Islet of Langerhans (tissue), 1 donor: ENCODE measurements around the gene DLGAP3.
"Not testable (repeated sequence)": the region's sequence is repeated elsewhere in the genome, so short reads cannot be mapped to it uniquely, and the experiment has no call there.

ENCODE experiments used
- FAIRE-seq: peaks from one replicate; lab custom pipeline; 2011; peaks lifted over from hg19 to GRCh38; lab: Jason Lieb, UNC

DLGAP3 gene

DNA sequence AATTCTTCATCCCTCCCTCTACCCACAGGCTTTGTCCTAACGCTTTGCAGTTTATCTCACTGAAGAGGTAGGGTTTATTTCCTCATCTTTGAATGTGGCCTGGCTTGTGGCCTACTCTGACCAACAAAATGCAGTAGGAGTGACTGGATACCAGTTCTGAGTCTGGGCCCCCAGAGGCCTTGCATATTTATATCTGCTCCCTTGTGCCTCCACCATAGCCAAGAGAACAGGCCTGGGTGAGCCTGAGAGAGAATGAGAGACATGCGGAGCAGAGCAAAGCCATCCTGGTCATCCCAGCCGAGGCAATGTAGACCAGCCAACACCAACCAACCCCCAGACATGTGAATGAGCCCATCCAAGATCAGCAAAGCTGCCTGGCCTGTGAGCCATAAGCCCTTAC is 100.2 kb downstream of the DLGAP3 start:
- no peak for FAIRE-seq

DNA sequence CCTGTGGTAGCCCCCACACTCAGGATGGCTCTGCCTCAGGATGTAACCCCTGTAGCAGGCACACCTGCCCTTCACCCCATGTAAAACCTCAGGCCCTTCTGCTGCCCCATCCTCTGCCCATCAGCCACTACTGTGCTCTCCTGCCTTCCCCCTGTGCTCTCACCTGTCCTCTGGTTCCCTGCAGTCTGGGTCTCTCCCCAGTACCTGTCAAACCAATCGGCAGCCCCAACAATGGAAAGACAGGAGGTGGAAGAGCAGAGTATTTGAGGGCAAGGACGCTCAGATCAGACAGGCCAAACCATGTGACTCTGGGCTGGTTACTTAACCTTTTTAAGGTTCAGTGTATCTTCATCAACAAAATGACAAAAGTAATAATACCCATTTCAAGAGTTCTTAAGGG is 100.8 kb downstream of the DLGAP3 start:
- no peak for FAIRE-seq

DNA sequence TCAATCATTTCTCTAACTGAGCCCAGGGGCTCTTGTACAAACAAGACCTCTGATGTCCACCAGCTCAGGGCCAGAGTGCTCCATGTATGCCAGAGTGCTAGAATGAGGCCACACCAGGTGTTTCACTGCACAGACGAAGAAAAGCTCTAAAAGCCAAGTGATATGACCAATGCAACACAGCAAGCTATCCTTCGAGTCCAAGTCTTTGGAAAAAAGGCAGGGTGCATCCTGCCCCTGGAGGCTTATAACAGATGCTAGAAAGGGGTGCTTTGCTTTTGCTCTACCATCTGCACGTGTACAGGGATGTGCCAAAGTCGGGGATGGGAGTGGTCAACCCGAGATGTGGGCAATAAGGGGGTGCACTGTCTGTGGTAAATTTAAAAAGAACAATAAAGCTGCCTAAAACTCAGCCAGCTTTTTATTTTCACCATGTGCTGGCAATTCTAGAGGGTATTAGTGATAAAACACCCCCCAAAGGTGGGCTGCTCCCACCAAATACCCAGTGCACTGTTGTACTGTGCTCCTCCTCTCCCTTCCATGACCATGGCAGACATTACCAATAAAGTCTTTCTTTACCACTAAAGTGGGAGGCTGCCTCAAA is 102.0 kb downstream of the DLGAP3 start:
- FAIRE-seq: no peak

DNA sequence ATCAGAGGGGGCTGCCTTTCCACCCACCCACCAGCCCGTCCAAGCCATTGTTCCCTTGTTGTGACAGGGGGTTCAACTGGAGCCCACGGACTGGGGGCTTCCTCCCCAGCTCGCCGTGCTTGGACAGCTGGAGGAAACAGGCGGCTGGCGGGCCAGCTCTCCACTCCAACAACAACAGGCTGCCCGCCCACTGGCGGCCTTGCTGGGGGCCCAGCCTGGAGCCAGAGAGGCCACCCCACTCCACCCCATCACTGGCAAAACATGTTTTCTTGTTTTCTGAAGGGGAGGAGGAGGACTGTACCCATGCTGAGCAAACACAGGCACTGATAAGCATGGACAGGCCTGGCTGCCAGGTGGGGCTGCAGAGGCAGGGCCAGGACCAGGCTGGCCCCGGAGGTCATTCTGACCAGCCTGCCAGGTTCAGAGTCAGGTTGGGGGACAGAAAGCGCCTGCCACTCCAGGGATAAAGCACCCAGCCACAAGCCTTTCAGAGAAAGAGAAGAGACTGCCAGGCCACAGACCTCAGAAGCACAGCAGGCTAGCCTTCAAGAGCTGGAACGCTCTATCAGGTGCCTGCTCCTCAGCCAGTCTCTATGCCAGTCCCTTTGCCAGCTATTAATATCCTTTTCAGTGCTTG is 103.9 kb downstream of the DLGAP3 start:
- no peak for FAIRE-seq

DNA sequence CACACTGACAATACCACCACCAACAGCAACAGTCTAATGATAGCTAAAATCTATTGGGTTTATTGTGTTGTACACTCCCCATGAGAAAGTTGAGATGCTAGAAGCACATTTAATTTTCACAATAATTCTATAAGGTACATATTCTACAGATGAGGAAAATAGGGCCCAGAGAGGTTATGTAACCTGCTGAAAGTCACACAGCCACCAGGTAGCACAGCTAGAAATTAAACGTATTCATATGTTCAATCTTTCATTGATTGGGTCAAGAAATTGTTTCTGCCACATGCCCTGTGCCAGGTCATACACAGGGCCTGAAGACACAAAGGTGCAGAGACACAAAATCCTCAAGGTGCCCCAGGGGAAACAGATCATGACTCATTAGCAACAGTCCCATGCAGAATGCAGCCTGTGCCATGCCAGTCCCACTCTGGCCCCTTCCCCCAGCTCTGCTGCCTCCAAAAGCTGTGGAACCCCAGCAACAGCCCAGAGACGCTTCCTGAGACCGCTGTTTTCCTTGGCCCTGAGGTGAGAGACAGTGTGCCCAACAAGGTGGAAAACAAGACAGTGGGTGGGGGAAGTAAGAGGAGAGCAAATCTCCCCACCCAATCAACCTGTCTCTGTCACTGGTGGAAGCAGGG is 104.5 kb downstream of the DLGAP3 start:
- FAIRE-seq: no peak

GRCh38 chr1:34822202-34822601 is 107.2 kb downstream of the DLGAP3 start:
- no peak for FAIRE-seq

- not testable (repeated sequence) for FAIRE-seq
These were observed 110.6 kb downstream of the DLGAP3 start for GRCh38 chr1:34818862-34819261.

DNA sequence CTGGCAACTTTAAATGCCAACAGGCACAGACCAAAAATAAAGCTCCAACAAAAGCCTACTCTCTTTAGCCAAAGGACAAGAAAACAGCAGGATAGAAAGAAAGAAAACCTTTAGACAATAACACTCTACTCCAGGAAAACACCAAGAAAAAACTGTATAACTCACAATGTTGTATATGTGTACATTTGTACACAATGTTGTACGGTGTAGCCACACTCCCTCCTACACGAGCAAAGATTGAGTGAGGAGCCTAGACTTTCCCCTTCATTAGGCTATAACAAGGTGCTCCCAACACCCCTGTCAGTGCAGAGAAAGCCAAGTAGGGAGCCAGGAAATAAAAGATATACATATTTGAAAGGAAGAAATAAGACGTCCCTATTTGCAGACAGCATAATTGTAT is 112.7 kb downstream of the DLGAP3 start:
- no peak for FAIRE-seq

DNA sequence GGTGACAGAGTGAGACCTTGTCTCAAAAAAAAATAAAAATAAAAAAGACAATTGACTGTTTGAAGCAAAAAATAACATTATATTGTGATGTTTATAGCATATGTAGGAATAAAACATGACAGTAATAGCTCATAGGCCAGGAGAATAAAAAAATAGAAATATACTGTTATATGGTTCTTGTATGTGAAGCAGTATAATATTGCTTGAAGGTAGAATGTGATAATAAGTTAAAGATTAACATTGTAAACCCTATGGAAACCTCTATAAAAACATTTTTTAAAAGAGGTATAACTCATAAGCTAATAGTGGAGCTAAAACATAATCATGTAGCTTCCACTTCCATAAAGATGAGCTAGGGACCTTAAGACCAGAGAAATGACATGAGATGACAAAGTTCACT is 113.1 kb downstream of the DLGAP3 start:
- no peak for FAIRE-seq
